Stimulated activated CD4-positive, alpha-beta T cell treated with anti-CD3 and anti-CD28 coated beads, Interleukin-12 subunit alpha, Interleukin-12 subunit beta, amount 100 ng/mL, for 48 hours (primary cell): ENCODE data around the gene MAT2B.

Experiments
- DNase-seq, 3 donors: peaks; one replicate each; pipeline ENCODE4 v3.0.0-alpha.2; 2020; ENCODE audit warnings: low read depth in 2 of 3, low spot score in 1 of 3

Gene MAT2B

GRCh38 chr5:163548649-163549048 lies 43.2 kb downstream of the MAT2B start:
- DNase-seq = no peak

DNA sequence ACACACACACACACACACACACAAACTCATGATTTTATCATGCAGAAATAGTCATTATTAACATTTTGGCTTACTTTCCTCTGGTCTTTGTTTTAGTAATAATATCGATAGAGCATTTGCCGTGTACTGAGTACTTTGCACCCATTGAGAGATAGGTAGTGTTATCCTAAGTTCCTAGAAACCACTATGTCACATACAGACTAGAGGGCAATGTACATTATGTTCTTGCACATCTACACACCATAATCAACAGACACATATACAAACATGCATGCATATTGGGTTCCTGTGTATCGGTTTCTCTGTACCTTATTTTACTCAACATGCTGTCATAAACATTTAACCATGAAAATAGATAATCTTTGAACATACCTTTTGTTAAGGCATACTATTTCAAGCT lies 45.7 kb downstream of the MAT2B start:
- DNase-seq = no peak

DNA sequence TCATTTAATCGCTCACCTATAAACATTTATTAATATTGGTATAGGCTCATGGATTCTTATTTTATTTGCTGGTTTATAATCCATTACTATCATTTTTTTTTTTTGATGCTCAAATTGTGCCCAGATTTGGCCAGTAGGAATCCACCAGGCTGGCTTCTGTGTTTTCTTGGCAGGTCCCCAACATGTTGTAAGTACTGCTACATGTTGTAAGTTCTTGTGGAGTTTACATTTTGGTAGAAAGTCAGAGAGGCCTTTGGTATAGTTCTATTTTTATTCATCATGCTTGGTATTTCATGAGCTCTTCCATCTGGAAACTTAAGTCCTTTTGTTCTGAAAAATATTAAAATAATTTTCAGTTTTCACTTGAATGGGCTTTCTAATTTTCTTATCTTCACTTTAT lies 47.1 kb downstream of the MAT2B start:
- DNase-seq = no peak

- DNase-seq = no peak
Observed at GRCh38 chr5:163561339-163561738, 55.9 kb downstream of the MAT2B start.

GRCh38 chr5:163562071-163562470 lies 56.7 kb downstream of the MAT2B start:
- DNase-seq = no peak

DNA sequence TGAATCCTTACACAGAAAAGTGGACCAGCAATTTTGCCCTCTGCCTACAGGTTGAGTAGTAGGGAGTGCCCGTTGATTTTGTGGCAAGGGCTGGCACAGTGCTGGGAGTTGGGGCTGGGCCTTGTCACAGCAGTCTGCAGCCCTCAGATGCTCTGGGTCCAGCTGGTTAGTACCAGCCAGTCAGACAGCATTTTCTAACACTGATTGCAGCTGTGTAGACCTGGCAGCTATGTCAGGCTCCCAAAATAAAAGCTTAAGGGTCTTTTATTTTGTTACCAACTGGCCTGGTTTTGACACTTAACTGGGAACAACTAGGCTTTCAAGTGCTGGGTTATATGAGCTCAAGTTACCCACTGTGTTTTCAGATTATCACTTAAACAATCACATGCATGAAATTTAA lies 57.7 kb downstream of the MAT2B start:
- no peak for DNase-seq

- DNase-seq = no peak
Observed at GRCh38 chr5:163563880-163564279, 58.5 kb downstream of the MAT2B start.

DNA sequence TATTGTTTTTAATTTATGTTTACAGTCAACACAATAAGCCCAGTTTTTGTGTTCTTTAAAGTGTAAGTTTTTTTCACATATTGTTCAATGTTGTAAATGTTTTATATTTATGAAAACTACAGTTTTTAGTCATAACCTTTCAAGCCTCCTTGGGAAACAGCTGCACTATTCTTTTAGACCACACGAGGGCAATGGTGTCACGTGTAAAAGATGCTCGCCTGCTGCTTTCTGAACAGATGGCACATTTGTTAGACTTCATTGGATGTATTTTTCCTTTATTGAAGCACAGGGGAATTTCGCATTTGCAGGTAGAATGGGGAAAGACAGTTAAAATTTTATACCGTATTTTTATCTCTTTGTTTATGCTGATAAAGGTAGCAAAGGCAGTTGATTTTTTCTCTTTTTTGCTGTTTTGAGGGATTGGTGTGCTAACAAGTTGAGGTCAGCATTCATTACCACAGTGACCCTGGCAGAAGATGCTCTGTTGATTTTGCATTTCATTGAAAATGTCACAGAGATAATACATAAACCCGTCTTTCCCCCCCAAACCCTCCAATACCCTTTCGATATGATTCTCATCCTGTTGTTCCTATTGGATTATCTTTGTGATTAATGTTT lies 59.0 kb downstream of the MAT2B start:
- peak; percentile 19 to 75 (median 39) for DNase-seq

DNA sequence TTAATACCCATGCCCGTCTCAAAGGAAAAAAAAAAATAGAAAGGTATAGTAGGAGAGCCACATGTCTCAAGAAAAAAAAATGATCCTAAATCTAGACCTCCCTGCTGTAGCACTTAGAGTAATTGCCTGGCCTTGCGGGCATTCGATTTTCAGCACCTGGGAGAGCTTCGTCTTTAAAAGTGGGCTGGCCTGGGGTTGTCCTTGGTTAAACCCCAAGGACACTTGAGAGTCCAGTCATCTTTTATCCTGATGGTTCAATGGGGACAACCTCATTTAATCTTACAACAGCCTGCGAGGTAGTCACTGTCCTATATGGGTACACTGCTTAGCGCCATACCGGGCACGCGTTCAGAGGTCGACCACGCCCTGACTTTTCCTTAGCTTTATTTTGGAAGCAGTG lies 60.1 kb downstream of the MAT2B start:
- no peak for DNase-seq

DNA sequence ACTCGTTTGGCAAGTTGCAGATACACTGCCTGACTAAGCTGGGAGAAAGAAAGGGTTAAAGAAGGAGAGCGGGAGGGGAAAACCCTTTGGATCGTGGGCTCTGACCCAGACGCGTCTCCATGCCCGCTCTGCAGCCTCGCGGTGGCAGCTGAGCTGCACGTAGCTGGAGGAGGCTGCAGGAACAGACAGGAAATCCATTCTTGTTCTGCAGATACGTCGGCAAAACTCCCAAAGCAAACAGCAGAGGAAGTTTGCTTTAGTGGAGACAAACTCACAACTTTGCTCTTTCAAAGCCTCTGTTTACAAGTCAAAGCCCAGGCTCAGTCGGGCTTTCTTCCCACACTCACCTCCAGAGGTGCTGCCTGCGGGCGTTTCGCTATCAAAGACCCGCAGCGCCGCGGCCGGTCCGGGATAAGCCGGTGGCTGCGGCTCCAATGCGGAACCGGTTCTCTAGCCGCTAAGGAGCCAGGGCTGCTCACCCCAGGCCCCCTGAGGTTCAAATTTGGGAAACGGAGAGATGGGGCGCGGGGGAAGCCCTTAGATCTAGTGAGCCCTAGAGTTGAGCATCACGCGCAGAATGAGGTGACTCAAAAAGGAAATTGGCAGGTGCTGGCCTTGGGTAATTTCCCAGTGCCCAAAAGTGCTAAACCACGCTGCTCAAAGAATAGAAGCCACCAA lies 60.7 kb downstream of the MAT2B start:
- DNase-seq = peak in 2 of 3 donors; percentile 5

- no peak for DNase-seq
Observed at GRCh38 chr5:163566678-163567077, 61.3 kb downstream of the MAT2B start.

GRCh38 chr5:163567811-163568210 lies 62.4 kb downstream of the MAT2B start:
- no peak for DNase-seq
